H1 (cell line): Measurements from ENCODE around the gene CAV3. TPM values are rescaled to one million over a fixed set of nuclear protein-coding genes. Genes with fewer than 3 reads are reported as not detected.

Experiments
- CTCF ChIA-PET: fragments of 300-600 bp; sonication (Branson Sonifier 250); formaldehyde crosslinking; loops from one replicate; lab custom pipeline; 2021; ENCODE audit not compliant: partially characterized antibody; lab: Charles Lee
- POLR2A ChIA-PET: fragments of 300-600 bp; sonication (Branson Sonifier 250); formaldehyde crosslinking; loops from one replicate; lab custom pipeline; 2021; ENCODE audit warnings: inconsistent platforms; ENCODE audit not compliant: partially characterized antibody; lab: Charles Lee
- DNase-seq, 2 experiments: peaks; one replicate each; pipeline versions ENCODE4 v3.0.0 to v3.0.0-alpha.2; 2010 to 2022; ENCODE audit warnings: low spot score in 2 of 2, low read depth in 1 of 2, mixed read lengths in 1 of 2
- FAIRE-seq: peaks from 2 replicates; lab custom pipeline; 2011; peaks lifted over from hg19 to GRCh38; lab: Jason Lieb, UNC
- H2AFZ ChIP-seq: 2 replicates; pipeline ENCODE4 v1.8.1; 2012; ENCODE audit warnings: low read length, inconsistent platforms
- H2AK5ac ChIP-seq: 2 replicates; pipeline ENCODE4 v1.6.1; 2013; ENCODE audit warnings: low read depth, low read length
- H2BK120ac ChIP-seq: replicated peaks from 2 replicates; pipeline ENCODE3; 2013; ENCODE audit warnings: low read depth, low read length, inconsistent platforms
- H2BK12ac ChIP-seq: 2 replicates; pipeline ENCODE4 v1.6.1; 2013; ENCODE audit warnings: low read depth, low read length
- H2BK15ac ChIP-seq: 2 replicates; pipeline ENCODE4 v1.6.1; 2013; ENCODE audit warnings: low read length
- H2BK20ac ChIP-seq: 2 replicates; pipeline ENCODE4 v1.6.1; 2013; ENCODE audit warnings: low read length
- H2BK5ac ChIP-seq: 2 replicates; pipeline ENCODE4 v1.6.1; 2013; ENCODE audit warnings: low read depth, low read length
- H3K14ac ChIP-seq: 2 replicates; pipeline ENCODE4 v1.6.1; 2013; ENCODE audit warnings: inconsistent platforms; ENCODE audit not compliant: insufficient read length
- H3K18ac ChIP-seq: 2 replicates; pipeline ENCODE4 v1.6.1; 2013; ENCODE audit warnings: low read length; ENCODE audit errors: extremely low read depth
- H3K23ac ChIP-seq: 2 replicates; pipeline ENCODE4 v1.6.1; 2013; ENCODE audit warnings: inconsistent platforms; ENCODE audit not compliant: insufficient read length
- H3K23me2 ChIP-seq: 2 replicates; pipeline ENCODE4 v1.6.1; 2013; ENCODE audit warnings: low read depth, low read length
- H3K27ac ChIP-seq: 2 replicates; pipeline ENCODE4 v1.6.1; 2011; ENCODE audit warnings: low read depth, low read length, inconsistent platforms
- H3K27me3 ChIP-seq, 4 experiments: replicated peaks in 1 of 4; 1 replicate in 1 of 4; 2 replicates in 3 of 4; pipeline versions ENCODE4 v1.6.1 to v1.8.1; 2011 to 2013; ENCODE audit warnings: low read length in 3 of 4, mild to moderate bottlenecking in 3 of 4, inconsistent platforms in 2 of 4, mixed read lengths in 2 of 4, moderate library complexity in 1 of 4; ENCODE audit not compliant: control insufficient read depth in 3 of 4, insufficient read depth in 3 of 4; ENCODE audit errors: extremely low read depth in 1 of 4
- H3K36me3 ChIP-seq, 4 experiments: 2 replicates each; pipeline versions ENCODE4 v1.6.1 to v1.8.1; 2011 to 2013; ENCODE audit warnings: mild to moderate bottlenecking in 4 of 4, low read length in 3 of 4, moderate library complexity in 2 of 4, control low read depth in 1 of 4, inconsistent platforms in 1 of 4; ENCODE audit not compliant: insufficient read depth in 4 of 4, control insufficient read depth in 2 of 4
- H3K4ac ChIP-seq: replicated peaks from 2 replicates; pipeline ENCODE3; 2013; ENCODE audit warnings: low read length, low read depth, mixed read lengths, inconsistent platforms; ENCODE audit not compliant: insufficient read length
- H3K4me1 ChIP-seq, 4 experiments: replicated peaks in 1 of 4; 1 replicate in 1 of 4; 2 replicates in 3 of 4; pipeline versions ENCODE4 v1.6.1 to v1.8.1; 2011 to 2013; ENCODE audit warnings: low read length in 3 of 4, inconsistent platforms in 2 of 4, mixed read lengths in 1 of 4; ENCODE audit not compliant: insufficient read depth in 4 of 4, control insufficient read depth in 3 of 4
- H3K4me2 ChIP-seq, 2 experiments: 2 replicates each; pipeline versions ENCODE4 v1.6.1 to v1.8.1; 2011 to 2013; ENCODE audit warnings: low read depth in 2 of 2, low read length in 2 of 2, control low read depth in 1 of 2, inconsistent platforms in 1 of 2, mild to moderate bottlenecking in 1 of 2; ENCODE audit not compliant: insufficient read depth in 1 of 2
- H3K4me3 ChIP-seq, 4 experiments: fragments of 200-600, 300-600 bp in 1 of 4; sonication (generic), shearing (Covaris generic), sonication (Bioruptor Twin) in 1 of 4; 2 replicates each; pipeline versions ENCODE4 v1.5.1 to v1.8.1; 2011 to 2016; ENCODE audit warnings: low read length in 4 of 4, low read depth in 3 of 4, control low read depth in 2 of 4, inconsistent platforms in 2 of 4, mild to moderate bottlenecking in 2 of 4, mixed read lengths in 1 of 4, moderate library complexity in 1 of 4; ENCODE audit not compliant: insufficient read depth in 2 of 4; ENCODE audit errors: extremely low read depth in 1 of 4
- H3K56ac ChIP-seq: replicated peaks from 2 replicates; pipeline ENCODE3; 2013; ENCODE audit warnings: low read depth, mild to moderate bottlenecking, mixed read lengths, low read length, inconsistent platforms; ENCODE audit not compliant: insufficient read length
- H3K79me1 ChIP-seq: 2 replicates; pipeline ENCODE4 v1.6.1; 2013; ENCODE audit warnings: low read depth, low read length, control low read depth
- H3K79me2 ChIP-seq, 2 experiments: 2 replicates each; pipeline versions ENCODE4 v1.6.1 to v1.8.1; 2012 to 2013; ENCODE audit warnings: low read length in 2 of 2, mild to moderate bottlenecking in 2 of 2, inconsistent platforms in 1 of 2; ENCODE audit not compliant: insufficient read depth in 2 of 2, control insufficient read depth in 1 of 2
- H3K9ac ChIP-seq, 4 experiments: replicated peaks in 1 of 4; 1 replicate in 1 of 4; 2 replicates in 3 of 4; pipeline versions ENCODE4 v1.6.1 to v1.8.1; 2011 to 2013; ENCODE audit warnings: low read depth in 3 of 4, low read length in 3 of 4, control low read depth in 2 of 4, mild to moderate bottlenecking in 2 of 4, moderate library complexity in 2 of 4, inconsistent platforms in 1 of 4; ENCODE audit errors: extremely low read depth in 1 of 4
- H3K9me3 ChIP-seq, 2 experiments: 2 replicates each; pipeline versions ENCODE4 v1.6.1 to v1.8.1; 2012 to 2013; ENCODE audit warnings: mild to moderate bottlenecking in 2 of 2, moderate library complexity in 2 of 2, control low read depth in 1 of 2, inconsistent platforms in 1 of 2, low read depth in 1 of 2, low read length in 1 of 2, mixed read lengths in 1 of 2; ENCODE audit not compliant: insufficient read depth in 2 of 2
- H4K20me1 ChIP-seq, 2 experiments: replicated peaks in 1 of 2; 2 replicates each; pipeline versions ENCODE3 to v1.8.1; 2011 to 2013; ENCODE audit warnings: inconsistent platforms in 2 of 2, low read length in 2 of 2, mild to moderate bottlenecking in 1 of 2; ENCODE audit not compliant: insufficient read depth in 2 of 2, control insufficient read depth in 1 of 2
- H4K5ac ChIP-seq: 2 replicates; pipeline ENCODE4 v1.6.1; 2013; ENCODE audit warnings: low read length, low read depth, mixed read lengths, inconsistent platforms; ENCODE audit not compliant: insufficient read length
- H4K8ac ChIP-seq: 2 replicates; pipeline ENCODE4 v1.8.0; 2013; ENCODE audit warnings: mild to moderate bottlenecking, moderate library complexity, low read length, inconsistent platforms; ENCODE audit not compliant: insufficient read depth; ENCODE audit errors: extremely low read depth
- H4K91ac ChIP-seq: replicated peaks from 2 replicates; pipeline ENCODE3; 2013; ENCODE audit warnings: low read length, mixed read lengths, inconsistent platforms; ENCODE audit not compliant: insufficient read length
- BACH1 ChIP-seq: IDR thresholded peaks from 2 replicates; pipeline ENCODE4 v1.6.1; 2012; ENCODE audit warnings: low read length, improper control_type of control experiment
- CHD1 ChIP-seq: IDR thresholded peaks from 2 replicates; pipeline ENCODE4 v1.6.1; 2012; ENCODE audit warnings: low read depth, low read length, improper control_type of control experiment
- JUND ChIP-seq: IDR thresholded peaks from 2 replicates; pipeline ENCODE4 v1.6.1; 2011; ENCODE audit warnings: mild to moderate bottlenecking, improper control_type of control experiment, low read length
- KDM1A ChIP-seq: fragments of 200-600, 300-600 bp; sonication (generic); IDR thresholded peaks from 2 replicates; pipeline ENCODE4 v1.7.1; 2016; ENCODE audit warnings: mild to moderate bottlenecking, low read length, borderline replicate concordance
- POLR2A ChIP-seq, 2 experiments: IDR thresholded peaks; 1 replicate in 1 of 2; 2 replicates in 1 of 2; pipeline ENCODE4 v1.6.1; 2011; ENCODE audit warnings: low read depth in 2 of 2, low read length in 2 of 2, mild to moderate bottlenecking in 2 of 2; ENCODE audit errors: control extremely low read depth in 1 of 2
- RBBP5 ChIP-seq: IDR thresholded peaks from 2 replicates; pipeline ENCODE4 v1.7.1; 2012; ENCODE audit warnings: low read depth, mild to moderate bottlenecking, inconsistent platforms, low read length, moderate library complexity, borderline replicate concordance
- RXRA ChIP-seq: IDR thresholded peaks from 2 replicates; pipeline ENCODE4 v1.6.1; 2011; ENCODE audit warnings: low read depth, mild to moderate bottlenecking, low read length, moderate library complexity; ENCODE audit not compliant: insufficient read depth
- SP1 ChIP-seq: IDR thresholded peaks from 2 replicates; pipeline ENCODE4 v1.6.1; 2011; ENCODE audit warnings: low read depth, low read length
- SRF ChIP-seq: IDR thresholded peaks from 2 replicates; pipeline ENCODE4 v1.6.1; 2011; ENCODE audit warnings: mild to moderate bottlenecking, low read depth, low read length, moderate library complexity
- SUZ12 ChIP-seq: fragments of 200-600 bp; sonication (generic); IDR thresholded peaks from 2 replicates; pipeline ENCODE4 v1.6.1; 2012; ENCODE audit warnings: mild to moderate bottlenecking, inconsistent platforms, low read length, moderate library complexity, mixed read lengths
- TBP ChIP-seq: IDR thresholded peaks from 2 replicates; pipeline ENCODE4 v1.6.1; 2011; ENCODE audit warnings: low read depth, low read length, improper control_type of control experiment
- WGBS, 2 experiments: shearing (Covaris generic) in 1 of 2; methylation state at CpG; one replicate each; pipeline versions ENCODE4 v1.1.6 to v1.1.7; 2013 to 2015; ENCODE audit warnings: low lambda C conversion rate in 2 of 2, mixed read lengths in 2 of 2, inconsistent platforms in 1 of 2, low coverage in 1 of 2, missing lambda C conversion rate in 1 of 2; ENCODE audit not compliant: insufficient replicate concordance in 2 of 2, insufficient coverage in 1 of 2, insufficient read length in 1 of 2; ENCODE audit errors: extremely low coverage in 1 of 2, missing lambda C conversion rate in 1 of 2; 5-methylcytosine and 5-hydroxymethylcytosine counted together
- polyA plus RNA-seq, 7 experiments: library from polyadenylated mRNA; depleted of rRNA in 3 of 7; stranded (reverse) in 5 of 7; unstranded in 2 of 7; fragments of >200 nt in 5 of 7; fragments of 200-250 nt in 2 of 7; gene quantifications; 1 replicate in 5 of 7; 2 replicates in 1 of 7; 4 replicates in 1 of 7; pipeline versions ENCODE4 v1.2.1 to v1.2.3, GENCODE V29; 2011 to 2013; ENCODE audit warnings: missing spikeins in 2 of 7, mixed read lengths in 2 of 7
- total RNA-seq: library from RNA; stranded (reverse); fragmentation: NEBNext Ultra II Directional; extraction: Animal tissue kit (Norgen Biotek cat#: 25700); gene quantifications from 2 replicates; pipeline ENCODE4 v1.2.1, GENCODE V29; 2021

Gene CAV3
- total and polyA plus RNA-seq, 2 of the 8 experiments (the other 6 are each of a cell fraction or from before 2014, with no cell fraction given): not detected

DNA sequence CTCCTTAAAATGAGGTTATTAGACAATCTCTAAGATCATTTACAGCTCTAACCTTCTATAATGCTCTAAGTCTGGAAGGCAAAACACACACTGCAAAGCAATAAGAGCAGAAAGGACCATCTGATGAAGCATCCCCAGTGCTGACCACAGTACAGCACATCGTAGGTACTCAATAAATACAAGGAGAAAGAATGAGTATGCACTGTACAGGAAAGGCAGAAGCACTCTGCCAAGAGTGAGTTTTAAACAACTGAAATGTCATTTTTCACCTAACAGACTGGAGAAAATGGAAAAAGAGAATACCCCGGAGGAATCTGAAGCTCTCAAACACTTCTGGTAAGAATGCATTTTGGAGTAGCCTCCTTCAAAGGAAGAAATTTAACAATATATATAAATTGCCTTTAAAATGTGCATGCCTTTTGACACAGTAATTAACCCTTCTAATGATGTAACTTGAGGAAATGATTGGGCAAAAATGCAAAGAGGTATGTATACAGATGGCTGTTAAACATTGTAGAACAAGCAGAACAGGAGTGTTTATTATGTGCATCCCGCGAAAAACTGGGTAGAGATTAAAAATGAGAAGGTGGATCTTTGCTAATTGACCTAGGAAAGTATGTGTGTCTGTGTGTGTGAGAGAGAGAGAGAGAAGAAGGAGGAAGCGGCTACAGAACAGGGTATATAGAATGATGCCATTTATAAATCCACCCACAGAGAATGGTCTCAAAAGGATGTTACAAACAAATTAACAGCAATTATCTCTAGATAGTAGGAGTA is 43.8 kb downstream of the CAV3 start:
- Histone ChIP-seq H3K4me2 (no peak overlapping the region), H3K23me2 (no peaks in the 10 kb centered on the region), H3K36me3 (no peaks in the 10 kb centered on the region), H3K9me3 (no peaks in the 10 kb centered on the region), H2BK120ac (no peak overlapping the region), H3K79me1 (no peaks in the 10 kb centered on the region; the same call in 1 of the 2 replicates), H2BK5ac (no peak overlapping the region), H3K27me3 (no peaks in the 10 kb centered on the region), H3K9ac (no peak overlapping the region), H4K20me1 (peaks cover 0 to 1% of the 10 kb centered on the region in 2 experiments), H2BK12ac (no peak overlapping the region), H3K23ac (no peak overlapping the region), H3K18ac (no peak overlapping the region), H3K79me2 (no peaks in the 10 kb centered on the region), H2BK20ac (no peak overlapping the region), H3K4ac (no peak overlapping the region), H3K4me1 (peaks cover 0 to 4% (median 0%) of the 10 kb centered on the region in 4 experiments; a peak in 1 of 7 replicates), H2AK5ac (no peak overlapping the region), H3K14ac (no peak overlapping the region), H2BK15ac (no peak overlapping the region), H2AFZ (no peak overlapping the region), H3K27ac (no peak overlapping the region), H4K5ac (no peak overlapping the region), H4K8ac (no peak overlapping the region), H3K4me3 (no peak overlapping the region), H3K56ac (no peak overlapping the region), H4K91ac (no peak overlapping the region)
- TF ChIP-seq SRF (no peak), POLR2A (IDR thresholded peaks at IDR 0.05; ENCODE audit: control extremely low read depth in 1 of 2, low read depth in 2 of 2, low read length in 2 of 2) (no peak), CHD1 (no peak), BACH1 (no peak), RXRA (no peak), SUZ12 (no peak), RBBP5 (no peak), SP1 (no peak), KDM1A (no peak), JUND (no peak), TBP (no peak)
- ChIA-PET POLR2A (no interaction called here), CTCF (interaction anchor here (0.9 to 1.8 kb wide), 7 partner anchors 8 to 114 kb away, joined by 3 to 8 read pairs (median 3); partner anchors contain the start of gene OXTR)
- 89% methylated on average over 5 of the region's 5 CpGs; no CpG with 5 or more reads in 1 of the 2 experiments for WGBS, 2 experiments
- FAIRE-seq: no peak
- no peak for DNase-seq
